GM23338 (cell line): Measurements from ENCODE around the gene TBCEL.

Experiments
- CREB1 ChIP-seq: fragments of 250-450 bp; sonication (Bioruptor Pico); IDR thresholded peaks from 2 replicates; pipeline ENCODE4 v1.5.0; 2020; ENCODE audit warnings: low read depth, mild to moderate bottlenecking, moderate library complexity
- CTCF ChIP-seq, 2 experiments: fragments of 200-600 bp in 1 of 2; sonication (generic) in 1 of 2; conservative IDR thresholded peaks; 2 replicates each; pipeline versions ENCODE4 v1.5.1 to v1.6.1; 2016 to 2017; ENCODE audit warnings: antibody characterized with exemption in 2 of 2, low read depth in 2 of 2, mild to moderate bottlenecking in 2 of 2, moderate library complexity in 1 of 2
- ETS1 ChIP-seq: IDR thresholded peaks from 2 replicates; pipeline ENCODE4 v1.6.1; 2016; ENCODE audit warnings: antibody characterized with exemption
- EZH2 ChIP-seq: fragments of 200-600 bp; sonication (generic); IDR thresholded peaks from one replicate; pipeline ENCODE4 v1.8.0; 2017; ENCODE audit warnings: antibody characterized with exemption, mild to moderate bottlenecking, low read depth; ENCODE audit not compliant: unreplicated experiment
- EZH2phosphoT487 ChIP-seq: fragments of 200-600 bp; sonication (generic); IDR thresholded peaks from one replicate; pipeline ENCODE4 v1.8.1; 2018; ENCODE audit warnings: antibody characterized with exemption; ENCODE audit not compliant: unreplicated experiment
- JUNB ChIP-seq: IDR thresholded peaks from one replicate; pipeline ENCODE4 v1.6.1; 2016; ENCODE audit warnings: antibody characterized with exemption; ENCODE audit not compliant: unreplicated experiment
- NANOG ChIP-seq: IDR thresholded peaks from 2 replicates; pipeline ENCODE4 v1.6.1; 2016; ENCODE audit warnings: antibody characterized with exemption, borderline replicate concordance
- POLR2AphosphoS5 ChIP-seq: IDR thresholded peaks from 2 replicates; pipeline ENCODE4 v1.6.1; 2016; ENCODE audit warnings: antibody characterized with exemption, low read depth
- REST ChIP-seq: IDR thresholded peaks from one replicate; pipeline ENCODE4 v1.6.1; 2018; ENCODE audit warnings: antibody characterized with exemption; ENCODE audit not compliant: unreplicated experiment
- STAT1 ChIP-seq: IDR thresholded peaks from one replicate; pipeline ENCODE4 v1.6.1; 2016; ENCODE audit warnings: antibody characterized with exemption; ENCODE audit not compliant: unreplicated experiment
- ZNF114 ChIP-seq: fragments of 250-450 bp; sonication (Bioruptor Pico); IDR thresholded peaks from 2 replicates; pipeline ENCODE4 v1.5.0; 2020; ENCODE audit warnings: mild to moderate bottlenecking, moderate library complexity
- ZNF331 ChIP-seq: fragments of 250-450 bp; sonication (Bioruptor Pico); IDR thresholded peaks from 2 replicates; pipeline ENCODE4 v1.5.0; 2020; ENCODE audit warnings: low read depth, mild to moderate bottlenecking, moderate library complexity

GRCh38 chr11:120988603-120989002, 35.3 kb upstream of the TBCEL start:
- TF ChIP-seq CTCF (conservative IDR thresholded peaks at IDR 0.05; ENCODE audit: low read depth in 2 of 2) (no peak), JUNB (no peak), POLR2AphosphoS5 (no peak), EZH2phosphoT487 (no peak), ZNF114 (CRISPR knock-in tag) (no peak), EZH2 (no peak), REST (no peak), STAT1 (no peak), CREB1 (no peak), ZNF331 (CRISPR knock-in tag) (no peak), ETS1 (no peak), NANOG (no peak)
